Measurements from ENCODE around the gene C2CD3. TPM values are rescaled to one million over a fixed set of nuclear protein-coding genes. Genes with fewer than 3 reads are reported as not detected.

C2CD3 gene
- total RNA-seq, 1 experiment from 2014 or later = 22.0 TPM

DNA sequence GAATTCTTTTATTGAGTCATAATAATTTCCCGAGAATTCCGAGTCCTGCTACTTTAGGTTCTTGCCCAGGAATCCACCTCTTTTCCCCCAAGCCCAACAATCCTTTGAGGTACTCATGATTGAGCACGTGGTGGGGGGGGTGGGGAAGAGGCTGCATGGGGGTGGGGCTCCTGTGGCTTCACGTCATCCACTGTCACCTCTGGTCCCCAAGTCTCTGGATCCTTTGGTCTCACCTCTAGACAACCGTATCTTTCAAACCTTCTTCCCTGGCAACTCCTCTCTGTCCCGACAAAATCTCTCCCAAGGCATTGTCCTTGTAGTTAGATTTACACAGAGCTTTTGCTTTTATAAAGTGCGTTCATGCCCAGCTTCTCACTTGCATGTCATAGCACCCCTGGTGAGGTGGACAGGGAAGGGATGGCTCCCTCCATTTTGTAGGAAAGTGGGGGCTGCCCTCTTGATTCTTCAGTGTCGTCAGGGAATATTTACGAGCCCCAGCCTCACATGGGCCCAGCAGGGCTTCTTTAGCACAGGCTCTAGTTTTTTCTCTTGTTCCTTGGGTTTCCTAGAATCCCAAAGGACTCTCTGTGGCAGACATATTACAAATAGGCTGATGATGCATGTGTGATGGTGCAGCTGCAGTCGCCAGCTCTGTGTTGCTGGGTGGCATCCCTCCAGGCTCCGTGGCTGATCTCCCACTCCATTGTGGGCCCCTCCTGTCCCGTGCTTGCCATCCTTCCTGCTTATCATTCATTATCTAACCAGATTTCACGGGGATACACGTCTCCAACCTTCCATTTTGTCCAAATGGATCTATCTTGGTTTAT lies 170.3 kb downstream of the C2CD3 start:
- Histone ChIP-seq H3K9ac (ENCODE audit: extremely low read depth, insufficient read length, low read length) (no peak overlapping the region), H3K14ac (ENCODE audit: insufficient read depth, low read length) (no peak overlapping the region), H3K4me2 (ENCODE audit: insufficient read depth, insufficient read length, low read length) (no peak overlapping the region), H3K18ac (ENCODE audit: insufficient read length, low read depth, low read length) (no peak overlapping the region), H3K79me1 (ENCODE audit: insufficient read depth, low read depth, low read length, poor library complexity, severe bottlenecking) (no peaks in the 10 kb centered on the region), H3K79me2 (ENCODE audit: insufficient read depth, low read length) (no peaks in the 10 kb centered on the region), H3K9me3 (ENCODE audit: control insufficient read depth, low read depth, low read length) (no peaks in the 10 kb centered on the region), H3K56ac (ENCODE audit: insufficient read length, low read depth, low read length) (no peak overlapping the region), H3K4me1 (ENCODE audit: insufficient read depth, low read length) (no peaks in the 10 kb centered on the region), H3K27ac (ENCODE audit: insufficient read length, low read depth, low read length) (no peak overlapping the region), H2BK12ac (ENCODE audit: insufficient read length, low read depth, low read length) (no peak overlapping the region), H4K20me1 (ENCODE audit: control insufficient read depth, insufficient read depth, insufficient read length) (no peaks in the 10 kb centered on the region), H3T11ph (ENCODE audit: low read length) (no peak overlapping the region), H2BK120ac (ENCODE audit: low read depth, low read length, poor library complexity, severe bottlenecking) (no peak overlapping the region), H2AK5ac (ENCODE audit: insufficient read length, low read length) (no peak overlapping the region), H3K27me3 (ENCODE audit: insufficient read depth, low read length) (no peaks in the 10 kb centered on the region), H3K23ac (ENCODE audit: insufficient read length, low read depth, low read length) (no peak overlapping the region), H4K8ac (replicated peaks; ENCODE audit: insufficient read length, low read depth, low read length) (no peak overlapping the region), H4K5ac (ENCODE audit: insufficient read length, low read depth, low read length) (no peak overlapping the region), H4K91ac (ENCODE audit: insufficient read length, low read depth, low read length) (no peak overlapping the region), H2BK15ac (ENCODE audit: low read depth, low read length) (no peak overlapping the region), H2BK20ac (ENCODE audit: low read depth, low read length, poor library complexity, severe bottlenecking) (no peak overlapping the region), H3K23me2 (ENCODE audit: insufficient read length, low read depth, low read length, poor library complexity, severe bottlenecking) (no peaks in the 10 kb centered on the region), H2AFZ (ENCODE audit: low read length) (no peak overlapping the region), H3K4ac (ENCODE audit: low read depth, low read length) (no peak overlapping the region), H2BK5ac (ENCODE audit: insufficient read length, low read length) (no peak overlapping the region)
- Mint-ChIP-seq H3K4me3 (no peak overlapping the region), H3K9me3 (no peaks in the 10 kb centered on the region), H3K36me3 (ENCODE audit: insufficient read depth in 1 of 3, low read depth in 3 of 3) (no peaks in the 10 kb centered on the region; a peak in 1 of 7 replicates), H3K27ac (no peak overlapping the region), H3K4me1 (peaks cover 11 to 18% of the 10 kb centered on the region in 2 experiments), H3K27me3 (ENCODE audit: low read depth) (no peaks in the 10 kb centered on the region; the same call in 1 of the 2 replicates)
- DNase-seq = no peak
- TF ChIP-seq, protein P1, sequence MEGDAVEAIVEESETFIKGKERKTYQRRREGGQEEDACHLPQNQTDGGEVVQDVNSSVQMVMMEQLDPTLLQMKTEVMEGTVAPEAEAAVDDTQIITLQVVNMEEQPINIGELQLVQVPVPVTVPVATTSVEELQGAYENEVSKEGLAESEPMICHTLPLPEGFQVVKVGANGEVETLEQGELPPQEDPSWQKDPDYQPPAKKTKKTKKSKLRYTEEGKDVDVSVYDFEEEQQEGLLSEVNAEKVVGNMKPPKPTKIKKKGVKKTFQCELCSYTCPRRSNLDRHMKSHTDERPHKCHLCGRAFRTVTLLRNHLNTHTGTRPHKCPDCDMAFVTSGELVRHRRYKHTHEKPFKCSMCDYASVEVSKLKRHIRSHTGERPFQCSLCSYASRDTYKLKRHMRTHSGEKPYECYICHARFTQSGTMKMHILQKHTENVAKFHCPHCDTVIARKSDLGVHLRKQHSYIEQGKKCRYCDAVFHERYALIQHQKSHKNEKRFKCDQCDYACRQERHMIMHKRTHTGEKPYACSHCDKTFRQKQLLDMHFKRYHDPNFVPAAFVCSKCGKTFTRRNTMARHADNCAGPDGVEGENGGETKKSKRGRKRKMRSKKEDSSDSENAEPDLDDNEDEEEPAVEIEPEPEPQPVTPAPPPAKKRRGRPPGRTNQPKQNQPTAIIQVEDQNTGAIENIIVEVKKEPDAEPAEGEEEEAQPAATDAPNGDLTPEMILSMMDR (conservative IDR thresholded peaks at IDR 0.05) = no peak
- WGBS (ENCODE audit: extremely low coverage, insufficient read length, low lambda C conversion rate) = no CpG with 5 or more reads among the region's 14 CpGs

Measured in H9 (cell line).